Measurements from ENCODE around the gene CHRNA3.
"Not testable (repeated sequence)": the region's sequence is repeated elsewhere in the genome, so short reads cannot be mapped to it uniquely, and the experiment has no call there.

The CHRNA3 gene

DNA sequence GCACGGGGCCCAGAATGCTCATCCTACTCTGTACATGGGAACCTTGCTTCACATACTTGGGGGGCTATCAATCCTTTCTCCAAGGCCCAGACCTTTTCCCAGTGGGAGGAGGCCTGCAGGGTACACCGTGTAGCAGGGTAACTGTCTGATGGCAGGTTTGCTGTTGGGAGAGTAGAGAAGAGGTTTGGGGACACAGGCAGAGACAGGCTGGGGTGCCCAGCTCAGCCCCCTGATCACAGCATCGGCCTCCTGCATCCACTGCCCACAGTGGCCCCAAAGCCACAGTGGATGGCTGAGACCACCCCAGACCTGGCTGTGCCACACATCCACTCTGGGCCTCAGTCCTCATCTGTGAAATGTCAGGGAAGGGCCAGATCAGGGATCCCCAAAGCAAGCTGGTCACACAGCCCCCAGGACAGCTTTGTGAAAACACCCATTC is 5.6 kb downstream of the CHRNA3 start:
- peaks cover 4% of the 10 kb centered on the region; the same call in 1 of the 2 replicates for H3K4me1 ChIP-seq (ENCODE audit: insufficient read depth, low read length)

GRCh38 chr15:78614021-78614420 is 6.8 kb downstream of the CHRNA3 start:
- H3K9me3 ChIP-seq (ENCODE audit: insufficient read depth, low read depth, low read length): no peaks in the 10 kb centered on the region
- H3K36me3 ChIP-seq (ENCODE audit: insufficient read depth, low read length): no peaks in the 10 kb centered on the region
- H3K4me3 ChIP-seq (ENCODE audit: low read length): no peak overlapping the region
- peaks cover 5% of the 10 kb centered on the region for H3K27me3 ChIP-seq (ENCODE audit: insufficient read depth, low read length)
- no peaks in the 10 kb centered on the region for H3K4me1 ChIP-seq (ENCODE audit: insufficient read depth, low read length)
- WGBS: 96% methylated on average over 2 of the region's 3 CpGs
- no peak overlapping the region for H3K27ac ChIP-seq (ENCODE audit: low read depth, low read length)
- H3K9ac ChIP-seq (ENCODE audit: low read depth, low read length): no peak overlapping the region

More for the DNA sequence above, 5.6 kb downstream of the CHRNA3 start:
- no peak overlapping the region for H3K9ac ChIP-seq (ENCODE audit: low read depth, low read length)
- H3K36me3 ChIP-seq (ENCODE audit: insufficient read depth, low read length): no peaks in the 10 kb centered on the region
- H3K27ac ChIP-seq (ENCODE audit: low read depth, low read length): no peak overlapping the region
- 89% methylated on average over 3 of the region's 3 CpGs for WGBS
- peaks cover 17% of the 10 kb centered on the region for H3K27me3 ChIP-seq (ENCODE audit: insufficient read depth, low read length)
- no peaks in the 10 kb centered on the region for H3K9me3 ChIP-seq (ENCODE audit: insufficient read depth, low read depth, low read length)
- H3K4me3 ChIP-seq (ENCODE audit: low read length): no peak overlapping the region

DNA sequence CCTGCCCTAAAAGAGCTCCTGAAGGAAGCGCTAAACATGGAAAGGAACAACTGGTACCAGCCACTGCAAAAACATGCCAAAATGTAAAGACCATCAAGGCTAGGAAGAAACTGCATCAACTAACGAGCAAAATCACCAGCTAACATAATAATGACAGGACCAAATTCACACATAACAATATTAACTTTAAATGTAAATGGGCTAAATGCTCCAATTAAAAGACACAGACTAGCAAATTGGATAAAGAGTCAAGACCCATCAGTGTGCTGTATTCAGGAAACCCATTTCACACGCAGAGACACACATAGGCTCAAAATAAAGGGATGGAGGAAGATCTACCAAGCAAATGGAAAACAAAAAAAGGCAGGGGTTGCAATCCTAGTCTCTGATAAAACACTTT is 11.2 kb downstream of the CHRNA3 start:
- H3K27me3 ChIP-seq (ENCODE audit: insufficient read depth, low read length); H3K4me1 ChIP-seq (ENCODE audit: insufficient read depth, low read length); H3K27ac ChIP-seq (ENCODE audit: low read depth, low read length); H3K36me3 ChIP-seq (ENCODE audit: insufficient read depth, low read length); H3K4me3 ChIP-seq (ENCODE audit: low read length); H3K9ac ChIP-seq (ENCODE audit: low read depth, low read length): not testable (repeated sequence)
- H3K9me3 ChIP-seq (ENCODE audit: insufficient read depth, low read depth, low read length): peaks cover 10% of the 10 kb centered on the region; the same call in 1 of the 2 replicates
- no CpG with 5 or more reads among the region's 3 CpGs for WGBS

DNA sequence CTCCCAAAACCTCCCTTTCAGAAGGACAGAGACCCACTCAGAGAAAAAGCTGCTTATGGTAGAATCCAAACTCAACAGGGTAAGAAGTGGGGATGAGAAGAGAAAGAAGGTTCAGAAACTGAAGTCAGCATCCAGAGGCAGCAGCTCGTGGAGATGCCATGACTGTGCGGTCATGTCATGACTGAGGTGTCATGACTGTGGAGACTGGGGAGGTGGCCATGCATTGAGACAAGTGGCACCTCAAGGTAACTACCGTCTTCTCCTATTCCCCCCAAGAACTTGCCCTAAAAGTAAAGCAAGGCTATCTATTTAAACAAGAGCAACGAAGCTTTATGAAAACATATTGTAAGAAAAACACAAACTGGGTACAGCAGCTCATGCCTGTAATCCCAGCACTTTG is 15.1 kb downstream of the CHRNA3 start:
- H3K4me1 ChIP-seq (ENCODE audit: insufficient read depth, low read length): no peaks in the 10 kb centered on the region
- 95% methylated on average over 4 of the region's 4 CpGs for WGBS
- H3K36me3 ChIP-seq (ENCODE audit: insufficient read depth, low read length): peaks cover 13% of the 10 kb centered on the region
- H3K9ac ChIP-seq (ENCODE audit: low read depth, low read length): no peak overlapping the region
- no peaks in the 10 kb centered on the region for H3K27me3 ChIP-seq (ENCODE audit: insufficient read depth, low read length)
- H3K27ac ChIP-seq (ENCODE audit: low read depth, low read length): no peak overlapping the region
- H3K4me3 ChIP-seq (ENCODE audit: low read length): no peak overlapping the region
- peaks cover 10% of the 10 kb centered on the region; the same call in 1 of the 2 replicates for H3K9me3 ChIP-seq (ENCODE audit: insufficient read depth, low read depth, low read length)

DNA sequence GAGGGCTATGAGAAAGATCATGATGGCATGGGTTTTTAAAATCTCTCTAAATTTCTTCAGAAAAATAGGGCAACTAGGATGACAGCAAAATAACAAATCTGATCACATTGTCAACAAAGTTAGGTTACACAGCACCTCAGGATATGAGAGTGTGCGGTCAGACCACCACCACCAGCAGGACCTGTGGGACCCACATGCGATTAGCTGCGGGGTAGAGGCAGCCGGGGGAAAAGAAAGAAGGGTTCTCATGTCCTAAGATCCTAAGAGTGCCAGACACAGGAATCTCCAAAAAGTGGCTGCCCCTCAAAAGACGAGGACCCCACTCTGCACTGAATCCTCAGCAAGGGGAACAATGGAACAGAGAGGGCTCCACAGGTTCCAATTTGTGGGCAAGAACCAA is 15.6 kb downstream of the CHRNA3 start:
- H3K36me3 ChIP-seq (ENCODE audit: insufficient read depth, low read length): peaks cover 13% of the 10 kb centered on the region
- H3K27me3 ChIP-seq (ENCODE audit: insufficient read depth, low read length): no peaks in the 10 kb centered on the region

GRCh38 chr15:78604420-78604819 is 16.4 kb downstream of the CHRNA3 start:
- H3K4me3 ChIP-seq (ENCODE audit: low read length): no peak overlapping the region
- no peaks in the 10 kb centered on the region for H3K4me1 ChIP-seq (ENCODE audit: insufficient read depth, low read length)
- peaks cover 13% of the 10 kb centered on the region for H3K36me3 ChIP-seq (ENCODE audit: insufficient read depth, low read length)
- H3K9me3 ChIP-seq (ENCODE audit: insufficient read depth, low read depth, low read length): peaks cover 10% of the 10 kb centered on the region; the same call in 1 of the 2 replicates
- H3K27me3 ChIP-seq (ENCODE audit: insufficient read depth, low read length): no peaks in the 10 kb centered on the region
- WGBS: 88% methylated on average over 2 of the region's 2 CpGs
- H3K27ac ChIP-seq (ENCODE audit: low read depth, low read length): no peak overlapping the region
- H3K9ac ChIP-seq (ENCODE audit: low read depth, low read length): no peak overlapping the region

More for the DNA sequence above, 15.6 kb downstream of the CHRNA3 start:
- Histone ChIP-seq H3K4me1 (ENCODE audit: insufficient read depth, low read length) (no peaks in the 10 kb centered on the region), H3K4me3 (ENCODE audit: low read length) (no peak overlapping the region), H3K9ac (ENCODE audit: low read depth, low read length) (no peak overlapping the region), H3K27ac (ENCODE audit: low read depth, low read length) (no peak overlapping the region), H3K9me3 (ENCODE audit: insufficient read depth, low read depth, low read length) (peaks cover 10% of the 10 kb centered on the region; the same call in 1 of the 2 replicates)
- WGBS: 94% methylated on average over 5 of the region's 5 CpGs

DNA sequence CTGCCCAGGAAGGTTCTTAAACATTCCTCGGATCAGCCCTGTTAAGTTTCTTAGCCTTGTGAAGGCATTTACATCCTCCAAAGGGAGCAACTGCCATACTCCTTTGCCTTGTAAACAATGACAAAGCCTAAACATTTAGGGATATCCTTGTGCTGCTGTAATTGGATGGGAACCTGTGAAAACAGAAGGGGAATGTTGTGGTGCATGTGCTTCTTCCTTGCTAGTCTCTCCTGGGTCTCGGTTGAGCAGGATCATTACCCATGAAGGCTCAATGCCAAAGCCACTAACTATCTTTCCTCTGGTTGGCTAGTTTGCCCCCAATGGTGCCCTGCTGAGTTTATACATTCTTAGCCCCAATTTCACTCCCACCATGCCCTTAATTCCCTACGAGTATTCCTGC is 17.3 kb downstream of the CHRNA3 start:
- Histone ChIP-seq H3K27me3 (ENCODE audit: insufficient read depth, low read length) (no peaks in the 10 kb centered on the region), H3K4me3 (ENCODE audit: low read length) (no peak overlapping the region), H3K9ac (ENCODE audit: low read depth, low read length) (no peak overlapping the region), H3K36me3 (ENCODE audit: insufficient read depth, low read length) (peaks cover 13% of the 10 kb centered on the region), H3K4me1 (ENCODE audit: insufficient read depth, low read length) (no peaks in the 10 kb centered on the region), H3K9me3 (ENCODE audit: insufficient read depth, low read depth, low read length) (peaks cover 10% of the 10 kb centered on the region; the same call in 1 of the 2 replicates), H3K27ac (ENCODE audit: low read depth, low read length) (no peak overlapping the region)
- WGBS: 86% methylated on average over 2 of the region's 3 CpGs

- Histone ChIP-seq H3K27me3 (ENCODE audit: insufficient read depth, low read length) (no peaks in the 10 kb centered on the region), H3K36me3 (ENCODE audit: insufficient read depth, low read length) (peaks cover 22% of the 10 kb centered on the region), H3K9me3 (ENCODE audit: insufficient read depth, low read depth, low read length) (no peaks in the 10 kb centered on the region), H3K4me3 (ENCODE audit: low read length) (no peak overlapping the region), H3K9ac (ENCODE audit: low read depth, low read length) (no peak overlapping the region), H3K27ac (ENCODE audit: low read depth, low read length) (no peak overlapping the region), H3K4me1 (ENCODE audit: insufficient read depth, low read length) (no peaks in the 10 kb centered on the region)
Observed at GRCh38 chr15:78599189-78599588, 21.6 kb downstream of the CHRNA3 start.

DNA sequence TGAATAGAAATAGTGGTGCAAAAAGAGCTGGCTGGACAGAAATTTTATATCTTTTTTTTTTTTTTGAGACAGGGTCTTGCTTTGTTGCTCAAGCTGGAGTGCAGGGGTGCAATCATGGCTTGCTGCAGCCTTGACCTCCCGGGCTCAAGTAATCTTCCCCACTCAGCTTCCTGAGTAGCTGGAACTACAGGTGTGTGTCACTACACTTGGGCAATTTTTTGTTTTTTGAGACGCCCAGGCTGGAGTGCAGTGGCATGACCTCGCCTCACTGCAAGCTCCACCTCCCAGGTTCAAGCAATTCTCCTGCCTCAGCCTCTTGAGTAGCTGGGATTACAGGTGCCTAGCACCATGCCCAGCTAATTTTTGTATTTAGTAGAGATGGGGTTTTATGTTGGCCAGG is 22.4 kb downstream of the CHRNA3 start:
- WGBS: 95% methylated on average over 3 of the region's 3 CpGs
- no peak overlapping the region for H3K27ac ChIP-seq (ENCODE audit: low read depth, low read length)
- H3K9me3 ChIP-seq (ENCODE audit: insufficient read depth, low read depth, low read length): no peaks in the 10 kb centered on the region
- no peaks in the 10 kb centered on the region for H3K4me1 ChIP-seq (ENCODE audit: insufficient read depth, low read length)
- no peak overlapping the region for H3K4me3 ChIP-seq (ENCODE audit: low read length)
- H3K9ac ChIP-seq (ENCODE audit: low read depth, low read length): no peak overlapping the region
- H3K27me3 ChIP-seq (ENCODE audit: insufficient read depth, low read length): no peaks in the 10 kb centered on the region
- H3K36me3 ChIP-seq (ENCODE audit: insufficient read depth, low read length): peaks cover 29% of the 10 kb centered on the region

GRCh38 chr15:78597583-78597982 is 23.2 kb downstream of the CHRNA3 start:
- WGBS: 100% methylated on average over 1 of the region's 1 CpG
- H3K4me3 ChIP-seq (ENCODE audit: low read length): no peak overlapping the region
- no peak overlapping the region for H3K27ac ChIP-seq (ENCODE audit: low read depth, low read length)
- H3K9me3 ChIP-seq (ENCODE audit: insufficient read depth, low read depth, low read length): no peaks in the 10 kb centered on the region
- H3K27me3 ChIP-seq (ENCODE audit: insufficient read depth, low read length): no peaks in the 10 kb centered on the region
- H3K36me3 ChIP-seq (ENCODE audit: insufficient read depth, low read length): peaks cover 36% of the 10 kb centered on the region
- no peaks in the 10 kb centered on the region for H3K4me1 ChIP-seq (ENCODE audit: insufficient read depth, low read length)
- H3K9ac ChIP-seq (ENCODE audit: low read depth, low read length): no peak overlapping the region

DNA sequence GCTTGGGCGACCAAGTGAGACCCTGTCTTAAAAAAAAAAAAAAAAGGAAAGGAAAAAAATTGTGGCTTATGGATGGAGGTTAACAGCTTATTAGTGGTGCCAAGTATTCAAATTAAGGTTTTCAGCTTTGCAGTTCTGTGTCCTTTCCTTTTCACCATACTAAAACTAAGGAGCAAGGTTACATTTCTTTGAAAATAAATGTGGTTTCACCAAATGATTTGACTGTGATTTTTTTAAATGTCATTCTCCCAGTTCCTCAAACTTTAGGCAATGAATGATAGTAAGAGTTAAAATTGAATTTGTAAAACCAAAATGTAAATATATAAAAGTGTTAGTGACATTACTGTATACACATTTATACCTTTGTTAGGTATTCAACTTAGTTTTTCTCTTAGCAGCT is 45.9 kb downstream of the CHRNA3 start:
- no peak overlapping the region for H3K4me3 ChIP-seq (ENCODE audit: low read length)
- no peak overlapping the region for H3K9ac ChIP-seq (ENCODE audit: low read depth, low read length)
- H3K36me3 ChIP-seq (ENCODE audit: insufficient read depth, low read length): no peaks in the 10 kb centered on the region
- 0 out of 2 replicates have a peak, but pooled peaks cover 5% of the 10 kb centered on the region for H3K4me1 ChIP-seq (ENCODE audit: insufficient read depth, low read length)
- no peaks in the 10 kb centered on the region for H3K27me3 ChIP-seq (ENCODE audit: insufficient read depth, low read length)
- H3K27ac ChIP-seq (ENCODE audit: low read depth, low read length): no peak overlapping the region
- no peaks in the 10 kb centered on the region for H3K9me3 ChIP-seq (ENCODE audit: insufficient read depth, low read depth, low read length)
- WGBS: 97% methylated on average over 1 of the region's 1 CpG

GRCh38 chr15:78573416-78573815 is 47.4 kb downstream of the CHRNA3 start:
- 91% methylated on average over 4 of the region's 4 CpGs for WGBS
- Histone ChIP-seq H3K9me3 (ENCODE audit: insufficient read depth, low read depth, low read length) (no peaks in the 10 kb centered on the region), H3K27me3 (ENCODE audit: insufficient read depth, low read length) (no peaks in the 10 kb centered on the region), H3K9ac (ENCODE audit: low read depth, low read length) (no peak overlapping the region), H3K4me3 (ENCODE audit: low read length) (no peak overlapping the region), H3K27ac (ENCODE audit: low read depth, low read length) (no peak overlapping the region), H3K4me1 (ENCODE audit: insufficient read depth, low read length) (0 out of 2 replicates have a peak, but pooled peaks cover 5% of the 10 kb centered on the region), H3K36me3 (ENCODE audit: insufficient read depth, low read length) (no peaks in the 10 kb centered on the region)

Measured in HUES64 (cell line).